MV-4-11 (cell line): ENCODE results near the gene WDR76.

ENCODE experiments used
- DNase-seq: peaks from one replicate; lab custom pipeline; 2025; lab: John Stamatoyannopoulos, UW

Gene WDR76

DNA sequence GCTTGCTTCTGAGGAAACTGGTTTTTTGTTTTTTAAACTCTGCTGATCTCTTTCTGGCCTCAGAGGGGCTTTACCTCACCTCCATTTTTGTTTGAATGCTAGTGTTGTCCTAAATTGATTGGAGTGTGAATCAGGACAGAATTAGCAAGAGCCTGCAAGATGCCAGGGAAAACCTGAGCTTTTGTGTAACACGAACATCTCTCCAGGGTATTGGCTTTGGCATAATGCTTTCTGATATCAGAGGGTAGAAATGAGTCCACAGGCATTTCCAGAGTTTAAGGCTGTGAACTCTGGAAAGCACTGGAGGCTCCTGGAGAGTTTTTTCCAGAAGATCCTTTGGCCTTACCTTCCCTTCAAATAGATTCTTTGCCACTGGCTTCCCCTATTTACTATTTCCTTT lies 87.1 kb downstream of the WDR76 start:
- DNase-seq, result no peak

DNA sequence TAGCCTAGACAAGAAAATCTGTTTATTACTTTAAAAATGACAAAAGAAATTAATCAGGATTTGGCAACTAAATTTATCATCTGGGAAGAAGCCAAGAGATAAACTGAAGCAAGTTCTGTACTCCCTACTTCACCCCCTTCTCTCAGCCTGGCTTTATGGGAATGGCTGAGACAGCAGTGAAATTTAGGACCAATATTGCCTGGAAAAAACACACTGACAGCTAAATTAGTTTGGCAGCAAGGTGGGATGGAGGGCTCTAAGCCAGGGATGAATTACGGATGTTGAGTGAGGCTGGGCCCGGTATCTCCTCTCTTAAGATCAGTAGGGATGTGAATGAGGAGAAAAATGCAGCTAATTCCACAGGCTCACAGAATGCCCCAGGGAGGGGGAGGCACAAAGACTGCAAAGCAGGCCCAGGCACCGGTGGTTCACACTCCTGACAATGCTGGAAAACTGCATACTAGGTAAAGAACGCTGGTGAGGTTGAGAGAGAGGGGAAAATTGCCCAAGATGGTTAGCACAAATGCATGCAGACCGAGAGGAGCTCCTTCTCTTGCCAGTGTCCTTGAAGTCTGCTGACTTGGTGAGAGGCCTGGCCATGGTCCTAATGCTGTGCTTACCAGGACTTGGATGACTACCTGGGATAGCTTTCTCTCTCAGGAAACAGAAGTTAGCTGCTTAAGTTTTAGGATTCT lies 89.0 kb downstream of the WDR76 start:
- no peak for DNase-seq

- no peak for DNase-seq
Measured at GRCh38 chr15:43916326-43916660, 89.5 kb downstream of the WDR76 start.
